PC-3 (cell line): ENCODE results near the gene MRAS. TPM values are rescaled to one million over a fixed set of nuclear protein-coding genes. Genes with fewer than 3 reads are reported as not detected.

Experiments used
- ATAC-seq: fragments of 200-7000 bp; cut with Tn5 transposase; 2 replicates; pipeline ENCODE4 v1.9.1; 2020; ENCODE audit warnings: mild to moderate bottlenecking, moderate library complexity
- BruUV-seq: library from RNA; stranded (reverse); fragments of 400-500 nt; replicated peaks from 2 replicates; lab custom pipeline; 2021; lab: Mats Ljungman, UMichigan
- CTCF ChIA-PET: fragments of 300-600 bp; sonication (Branson Sonifier 250); formaldehyde crosslinking; loops from one replicate; lab custom pipeline; 2022; ENCODE audit warnings: antibody characterized with exemption; lab: Charles Lee
- POLR2A ChIA-PET: fragments of 300-600 bp; sonication (Branson Sonifier 250); formaldehyde crosslinking; loops from one replicate; lab custom pipeline; 2022; ENCODE audit warnings: antibody characterized with exemption; ENCODE audit not compliant: unreplicated experiment; lab: Charles Lee
- DNase-seq: peaks from one replicate; pipeline ENCODE4 v3.0.0-alpha.2; 2015
- H2AFZ ChIP-seq: fragments of 300-600 bp; sonication (generic); 2 replicates; pipeline ENCODE4 v1.6.0; 2016; ENCODE audit warnings: antibody characterized with exemption, low read length
- H3F3A ChIP-seq: fragments of 300-600 bp; sonication (generic); one replicate; pipeline ENCODE4 v1.6.0; 2017; ENCODE audit warnings: antibody characterized with exemption, low read length, control low read depth, mild to moderate bottlenecking; ENCODE audit not compliant: unreplicated experiment
- H3K27ac ChIP-seq: fragments of 300-600 bp; sonication (generic); 2 replicates; pipeline ENCODE4 v1.5.1; 2016; ENCODE audit warnings: mild to moderate bottlenecking, low read length
- H3K27me3 ChIP-seq: fragments of 300-600 bp; sonication (generic); 2 replicates; pipeline ENCODE4 v1.6.1; 2016; ENCODE audit warnings: low read length, mixed read lengths
- H3K36me3 ChIP-seq: fragments of 300-600 bp; sonication (generic); 2 replicates; pipeline ENCODE4 v1.6.1; 2016; ENCODE audit warnings: low read depth, mixed run types, low read length, mixed read lengths
- H3K4me1 ChIP-seq: fragments of 300-600 bp; sonication (generic); 2 replicates; pipeline ENCODE4 v1.5.1; 2016; ENCODE audit warnings: low read length; ENCODE audit not compliant: insufficient read depth
- H3K4me2 ChIP-seq: fragments of 300-600 bp; sonication (generic); 2 replicates; pipeline ENCODE4 v1.6.0; 2016; ENCODE audit warnings: low read length
- H3K4me3 ChIP-seq: fragments of 300-600 bp; sonication (generic); 2 replicates; pipeline ENCODE4 v1.5.1; 2016; ENCODE audit warnings: mild to moderate bottlenecking, low read length, mixed read lengths
- H3K79me2 ChIP-seq: fragments of 300-600 bp; sonication (generic); 2 replicates; pipeline ENCODE4 v1.6.1; 2017; ENCODE audit warnings: low read length, mixed read lengths
- H3K9ac ChIP-seq: fragments of 300-600 bp; sonication (generic); 2 replicates; pipeline ENCODE4 v1.6.0; 2016; ENCODE audit warnings: mild to moderate bottlenecking, low read length
- H3K9me2 ChIP-seq: fragments of 300-600 bp; sonication (generic); replicated peaks from 2 replicates; pipeline ENCODE4 v1.6.1; 2016; ENCODE audit warnings: mixed run types, low read length, mixed read lengths
- H3K9me3 ChIP-seq: fragments of 300-600 bp; sonication (generic); 2 replicates; pipeline ENCODE4 v1.6.1; 2016; ENCODE audit warnings: low read length, mixed read lengths
- H4K20me1 ChIP-seq: fragments of 300-600 bp; sonication (generic); 2 replicates; pipeline ENCODE4 v1.6.1; 2016; ENCODE audit warnings: low read length, mixed read lengths
- EZH2 ChIP-seq: fragments of 300-600 bp; sonication (generic); IDR thresholded peaks from one replicate; pipeline ENCODE4 v1.6.1; 2017; ENCODE audit warnings: antibody characterized with exemption, mild to moderate bottlenecking, low read length; ENCODE audit not compliant: unreplicated experiment
- EZH2phosphoT487 ChIP-seq: fragments of 300-600 bp; sonication (generic); IDR thresholded peaks from 2 replicates; pipeline ENCODE4 v1.6.1; 2018; ENCODE audit warnings: mild to moderate bottlenecking, antibody characterized with exemption, low read length, borderline replicate concordance
- intact Hi-C: fragments of 100-400 bp; cut with micrococcal nuclease; formaldehyde crosslinking; loops from 2 replicates; pipeline ENCODE4 v1.9.0; 2023
- total RNA-seq: library from RNA; depleted of rRNA; stranded (reverse); fragments of >200 nt; gene quantifications from 2 replicates; pipeline ENCODE4 v1.2.3, GENCODE V29; 2014
- TF ChIP-seq, protein P1 (sequence below): fragments of 300-600 bp; sonication (generic); conservative IDR thresholded peaks from 2 replicates; pipeline ENCODE4 v1.5.1; 2017; ENCODE audit warnings: antibody characterized with exemption, low read depth, mild to moderate bottlenecking, low read length

Gene MRAS
- total RNA-seq, 1 experiment from 2014 or later = 2.8 TPM

- Histone ChIP-seq H3K4me1 (no peaks in the 10 kb centered on the region; the same call in 1 of the 2 replicates), H3K9ac (no peak overlapping the region), H3K27me3 (no peaks in the 10 kb centered on the region), H3K9me2 (no peaks in the 10 kb centered on the region), H3K27ac (no peak overlapping the region), H2AFZ (no peak overlapping the region), H3K4me3 (no peak overlapping the region), H3K4me2 (no peak overlapping the region), H3K79me2 (no peaks in the 10 kb centered on the region), H3K36me3 (no peaks in the 10 kb centered on the region), H3K9me3 (no peaks in the 10 kb centered on the region), H3F3A (no peaks in the 10 kb centered on the region), H4K20me1 (no peaks in the 10 kb centered on the region)
- POLR2A ChIA-PET = no interaction called here
- no TSS peak for BruUV-seq
- ATAC-seq (no peak), DNase-seq (no peak)
- CTCF ChIA-PET = no interaction called here
- intact Hi-C loops = no loop called here
- TF ChIP-seq, protein P1, sequence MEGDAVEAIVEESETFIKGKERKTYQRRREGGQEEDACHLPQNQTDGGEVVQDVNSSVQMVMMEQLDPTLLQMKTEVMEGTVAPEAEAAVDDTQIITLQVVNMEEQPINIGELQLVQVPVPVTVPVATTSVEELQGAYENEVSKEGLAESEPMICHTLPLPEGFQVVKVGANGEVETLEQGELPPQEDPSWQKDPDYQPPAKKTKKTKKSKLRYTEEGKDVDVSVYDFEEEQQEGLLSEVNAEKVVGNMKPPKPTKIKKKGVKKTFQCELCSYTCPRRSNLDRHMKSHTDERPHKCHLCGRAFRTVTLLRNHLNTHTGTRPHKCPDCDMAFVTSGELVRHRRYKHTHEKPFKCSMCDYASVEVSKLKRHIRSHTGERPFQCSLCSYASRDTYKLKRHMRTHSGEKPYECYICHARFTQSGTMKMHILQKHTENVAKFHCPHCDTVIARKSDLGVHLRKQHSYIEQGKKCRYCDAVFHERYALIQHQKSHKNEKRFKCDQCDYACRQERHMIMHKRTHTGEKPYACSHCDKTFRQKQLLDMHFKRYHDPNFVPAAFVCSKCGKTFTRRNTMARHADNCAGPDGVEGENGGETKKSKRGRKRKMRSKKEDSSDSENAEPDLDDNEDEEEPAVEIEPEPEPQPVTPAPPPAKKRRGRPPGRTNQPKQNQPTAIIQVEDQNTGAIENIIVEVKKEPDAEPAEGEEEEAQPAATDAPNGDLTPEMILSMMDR = no peak
- no peak for TF ChIP-seq EZH2
- TF ChIP-seq EZH2phosphoT487 = no peak
Measured at GRCh38 chr3:138384531-138384930, 36.2 kb downstream of the MRAS start.

DNA sequence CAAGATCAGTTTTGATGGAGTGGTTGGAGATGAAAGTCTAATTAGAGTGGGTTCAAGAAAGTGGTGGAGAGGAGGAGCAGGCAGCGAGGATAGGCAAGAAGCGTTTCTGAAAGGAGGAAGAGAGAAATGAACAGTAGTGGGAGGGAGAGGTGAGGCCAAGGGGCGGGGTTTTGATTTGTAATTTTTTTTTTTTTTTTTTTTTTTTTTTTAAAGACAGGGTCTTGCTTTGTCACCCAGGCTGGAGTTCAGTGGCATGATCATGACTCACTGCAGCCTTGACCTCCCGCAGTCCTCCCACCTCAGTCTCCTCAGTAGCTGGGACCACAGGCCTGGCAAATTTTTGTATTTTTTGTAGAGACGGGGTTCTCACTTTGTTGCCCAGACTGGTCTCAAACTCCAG, 36.6 kb downstream of the MRAS start:
- ChIA-PET CTCF (no interaction called here), POLR2A (no interaction called here)
- Histone ChIP-seq H4K20me1 (no peaks in the 10 kb centered on the region), H3K27me3 (no peaks in the 10 kb centered on the region), H3K4me2 (no peak overlapping the region), H3K9me3 (no peaks in the 10 kb centered on the region), H3K4me1 (peaks cover 4% of the 10 kb centered on the region), H3K9me2 (no peaks in the 10 kb centered on the region), H3K79me2 (no peaks in the 10 kb centered on the region), H3F3A (no peaks in the 10 kb centered on the region), H2AFZ (no peak overlapping the region), H3K9ac (no peak overlapping the region), H3K27ac (no peak overlapping the region), H3K4me3 (no peak overlapping the region), H3K36me3 (no peaks in the 10 kb centered on the region)
- ATAC-seq (no peak), DNase-seq (no peak)
- BruUV-seq = no TSS peak
- TF ChIP-seq EZH2 (no peak), EZH2phosphoT487 (no peak)
- TF ChIP-seq, protein P1 = no peak
- intact Hi-C loops = no loop called here

DNA sequence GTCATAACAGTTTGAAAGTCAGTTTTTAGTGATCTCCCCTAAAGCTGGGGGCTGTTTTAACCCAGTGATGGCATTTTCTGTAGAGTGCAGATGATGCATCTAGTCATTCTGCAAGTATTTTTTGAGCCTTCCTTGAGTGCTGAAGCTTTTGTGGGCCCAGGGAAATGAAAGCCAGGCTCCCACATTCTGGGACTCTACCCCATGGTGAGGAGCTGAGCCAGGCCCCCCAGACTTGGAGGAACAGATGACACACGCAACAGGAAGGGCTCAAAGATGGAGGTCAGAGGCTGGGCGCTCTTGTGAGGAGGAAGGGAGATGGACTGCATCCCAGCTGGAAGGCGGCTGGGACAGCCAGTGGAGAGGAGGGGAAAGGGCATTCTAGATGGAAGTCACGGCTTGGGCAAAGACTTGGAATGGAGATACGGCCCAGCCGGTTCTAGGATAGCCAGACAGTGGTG, 40.8 kb downstream of the MRAS start:
- Histone ChIP-seq H2AFZ (no peak overlapping the region), H3F3A (no peaks in the 10 kb centered on the region), H3K36me3 (no peaks in the 10 kb centered on the region), H3K4me1 (peaks cover 17% of the 10 kb centered on the region), H4K20me1 (no peaks in the 10 kb centered on the region), H3K27ac (no peak overlapping the region), H3K9ac (no peak overlapping the region), H3K9me2 (no peaks in the 10 kb centered on the region), H3K4me3 (no peak overlapping the region), H3K79me2 (no peaks in the 10 kb centered on the region), H3K4me2 (no peak overlapping the region), H3K27me3 (no peaks in the 10 kb centered on the region), H3K9me3 (no peaks in the 10 kb centered on the region)
- ChIA-PET CTCF (no interaction called here), POLR2A (no interaction called here)
- ATAC-seq (no peak), DNase-seq (no peak)
- no TSS peak for BruUV-seq
- TF ChIP-seq, protein P1 = no peak
- TF ChIP-seq EZH2 = no peak
- TF ChIP-seq EZH2phosphoT487 = no peak
- intact Hi-C loops = no loop called here
